ENCODE results near the gene BRWD1. TPM values are rescaled to one million over a fixed set of nuclear protein-coding genes. Genes with fewer than 3 reads are reported as not detected.

Gene BRWD1
- polyA plus RNA-seq, 3 donors = 12.1 to 16.8 (median 12.7) TPM

DNA sequence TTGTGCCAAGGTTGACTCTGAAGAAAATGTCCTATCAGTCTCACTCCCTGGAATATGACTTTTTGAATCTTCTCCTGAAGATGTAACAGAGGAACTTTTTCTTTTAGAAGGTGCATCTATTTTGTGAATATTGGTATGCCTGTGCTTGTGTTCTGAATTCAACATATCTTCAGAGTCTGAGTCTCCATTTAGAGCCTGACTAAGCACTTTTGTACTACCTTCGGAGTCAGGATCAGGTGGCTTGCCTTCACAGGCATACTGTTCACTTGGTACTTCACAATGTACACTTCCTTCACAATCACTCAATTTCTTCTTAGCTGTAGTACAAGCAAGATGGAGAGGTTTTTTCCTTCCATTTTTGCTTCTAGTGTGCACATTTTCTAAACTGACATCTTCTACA lies 116.6 kb downstream of the BRWD1 start:
- H3K4me3 Mint-ChIP-seq = no peak overlapping the region
- no peaks in the 10 kb centered on the region for H3K4me1 Mint-ChIP-seq
- Histone ChIP-seq H2AFZ (ENCODE audit: insufficient read depth, low read depth, low read length, poor library complexity, severe bottlenecking) (no peak overlapping the region), H3K9ac (ENCODE audit: insufficient read depth, low read length, poor library complexity, severe bottlenecking) (no peak overlapping the region), H3K27me3 (ENCODE audit: control insufficient read depth in 2 of 2, insufficient read depth in 2 of 2, low read length in 2 of 2) (no peaks in the 10 kb centered on the region), H3K27ac (ENCODE audit: low read depth in 1 of 2, low read length in 2 of 2) (no peak overlapping the region), H3K36me3 (replicated peaks in 1 of 2; ENCODE audit: control insufficient read depth in 1 of 2, insufficient read depth in 2 of 2, low read length in 2 of 2) (peaks cover 84 to 100% of the 10 kb centered on the region in 2 donors), H4K20me1 (ENCODE audit: insufficient read depth, low read length) (peaks cover 2% of the 10 kb centered on the region), H3K9me3 (replicated peaks in 1 of 2; ENCODE audit: control insufficient read depth in 1 of 2, insufficient read depth in 1 of 2, low read length in 2 of 2) (no peaks in the 10 kb centered on the region), H3K79me2 (ENCODE audit: insufficient read depth, low read length) (no peaks in the 10 kb centered on the region), H3K4me2 (replicated peaks; ENCODE audit: extremely low read depth, low read length, poor library complexity, severe bottlenecking) (no peak overlapping the region), H3K4me1 (ENCODE audit: control insufficient read depth in 1 of 2, insufficient read depth in 2 of 2, low read length in 2 of 2) (no peaks in the 10 kb centered on the region), H3K4me3 (replicated peaks in 1 of 3; ENCODE audit: low read depth in 2 of 3, low read length in 3 of 3) (no peak overlapping the region)
- DNase-seq = no peak
- TF ChIP-seq, protein P1, sequence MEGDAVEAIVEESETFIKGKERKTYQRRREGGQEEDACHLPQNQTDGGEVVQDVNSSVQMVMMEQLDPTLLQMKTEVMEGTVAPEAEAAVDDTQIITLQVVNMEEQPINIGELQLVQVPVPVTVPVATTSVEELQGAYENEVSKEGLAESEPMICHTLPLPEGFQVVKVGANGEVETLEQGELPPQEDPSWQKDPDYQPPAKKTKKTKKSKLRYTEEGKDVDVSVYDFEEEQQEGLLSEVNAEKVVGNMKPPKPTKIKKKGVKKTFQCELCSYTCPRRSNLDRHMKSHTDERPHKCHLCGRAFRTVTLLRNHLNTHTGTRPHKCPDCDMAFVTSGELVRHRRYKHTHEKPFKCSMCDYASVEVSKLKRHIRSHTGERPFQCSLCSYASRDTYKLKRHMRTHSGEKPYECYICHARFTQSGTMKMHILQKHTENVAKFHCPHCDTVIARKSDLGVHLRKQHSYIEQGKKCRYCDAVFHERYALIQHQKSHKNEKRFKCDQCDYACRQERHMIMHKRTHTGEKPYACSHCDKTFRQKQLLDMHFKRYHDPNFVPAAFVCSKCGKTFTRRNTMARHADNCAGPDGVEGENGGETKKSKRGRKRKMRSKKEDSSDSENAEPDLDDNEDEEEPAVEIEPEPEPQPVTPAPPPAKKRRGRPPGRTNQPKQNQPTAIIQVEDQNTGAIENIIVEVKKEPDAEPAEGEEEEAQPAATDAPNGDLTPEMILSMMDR (IDR thresholded peaks at IDR 0.05) = no peak
- WGBS (ENCODE audit: insufficient coverage) = no CpG with 5 or more reads among the region's 1 CpG
- intact Hi-C loops (cut with micrococcal nuclease) = no loop called here
- no peaks in the 10 kb centered on the region for H3K9me3 Mint-ChIP-seq
- H3K27ac Mint-ChIP-seq = peak overlapping the region in 1 of 7 donors; percentile 20
- H3K36me3 Mint-ChIP-seq = peaks cover 74 to 80% of the 10 kb centered on the region in 2 donors
- H3K27me3 Mint-ChIP-seq (ENCODE audit: low read depth in 3 of 3) = no peaks in the 10 kb centered on the region

DNA sequence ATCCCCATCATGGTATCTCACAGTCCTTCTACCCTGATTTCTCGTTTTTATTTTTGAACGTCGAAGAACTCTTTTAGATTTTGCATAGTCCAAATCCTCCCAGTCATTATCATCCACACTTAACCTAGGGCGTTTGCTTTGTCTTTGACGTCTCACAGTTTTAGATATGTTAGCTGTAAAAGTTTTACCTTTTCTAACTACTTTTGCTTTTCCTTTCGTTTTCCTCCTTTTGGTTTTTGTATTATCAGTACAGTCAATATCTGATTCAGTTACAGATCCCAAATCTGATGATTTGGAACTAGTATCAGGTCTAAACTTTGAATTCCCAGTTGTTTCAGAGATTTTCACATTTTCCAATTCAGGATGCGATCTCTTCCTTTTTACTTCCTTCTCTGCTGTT lies 117.1 kb downstream of the BRWD1 start:
- H3K27ac ChIP-seq (ENCODE audit: low read depth in 1 of 2, low read length in 2 of 2) = no peak overlapping the region
- no peak overlapping the region for H3K4me2 ChIP-seq (replicated peaks; ENCODE audit: extremely low read depth, low read length, poor library complexity, severe bottlenecking)
- 100% methylated on average over 2 of the region's 7 CpGs for WGBS (ENCODE audit: insufficient coverage)
- intact Hi-C loops (cut with micrococcal nuclease) = no loop called here
- DNase-seq = no peak
- TF ChIP-seq, protein P1 (IDR thresholded peaks at IDR 0.05) = no peak
- H3K4me1 Mint-ChIP-seq = no peaks in the 10 kb centered on the region
- H3K9ac ChIP-seq (ENCODE audit: insufficient read depth, low read length, poor library complexity, severe bottlenecking) = no peak overlapping the region
- peaks cover 79 to 99% of the 10 kb centered on the region in 2 donors for H3K36me3 ChIP-seq (replicated peaks in 1 of 2; ENCODE audit: control insufficient read depth in 1 of 2, insufficient read depth in 2 of 2, low read length in 2 of 2)
- H3K27ac Mint-ChIP-seq = peak overlapping the region in 3 of 7 donors; percentile 2 to 49 (median 20)
- H2AFZ ChIP-seq (ENCODE audit: insufficient read depth, low read depth, low read length, poor library complexity, severe bottlenecking) = no peak overlapping the region
- no peak overlapping the region for H3K4me3 ChIP-seq (replicated peaks in 1 of 3; ENCODE audit: low read depth in 2 of 3, low read length in 3 of 3)
- H3K9me3 Mint-ChIP-seq = no peaks in the 10 kb centered on the region
- no peak overlapping the region for H3K4me3 Mint-ChIP-seq
- peaks cover 2% of the 10 kb centered on the region for H4K20me1 ChIP-seq (ENCODE audit: insufficient read depth, low read length)
- H3K36me3 Mint-ChIP-seq = peaks cover 70 to 78% of the 10 kb centered on the region in 2 donors
- H3K4me1 ChIP-seq (ENCODE audit: control insufficient read depth in 1 of 2, insufficient read depth in 2 of 2, low read length in 2 of 2) = no peaks in the 10 kb centered on the region
- no peaks in the 10 kb centered on the region for H3K9me3 ChIP-seq (replicated peaks in 1 of 2; ENCODE audit: control insufficient read depth in 1 of 2, insufficient read depth in 1 of 2, low read length in 2 of 2)
- H3K79me2 ChIP-seq (ENCODE audit: insufficient read depth, low read length) = no peaks in the 10 kb centered on the region
- H3K27me3 Mint-ChIP-seq (ENCODE audit: low read depth in 3 of 3) = no peaks in the 10 kb centered on the region
- H3K27me3 ChIP-seq (ENCODE audit: control insufficient read depth in 2 of 2, insufficient read depth in 2 of 2, low read length in 2 of 2) = no peaks in the 10 kb centered on the region

Data from CD14-positive monocyte (primary cell).